Measurements from ENCODE around the gene RNF123. TPM values are rescaled to one million over a fixed set of nuclear protein-coding genes. Genes with fewer than 3 reads are reported as not detected.

The RNF123 gene
- total RNA-seq, 1 experiment from 2014 or later: 47.1 TPM

GRCh38 chr3:49659756-49660155 is 29.6 kb upstream of the RNF123 start:
- Mint-ChIP-seq H3K9me3 (no peaks in the 10 kb centered on the region), H3K4me1 (no peaks in the 10 kb centered on the region), H3K27me3 (ENCODE audit: low read depth) (no peaks in the 10 kb centered on the region), H3K36me3 (no peaks in the 10 kb centered on the region), H3K4me3 (no peak overlapping the region), H3K27ac (no peak overlapping the region)
- no peak for TF ChIP-seq NFYB (CRISPR knock-in tag; conservative IDR thresholded peaks at IDR 0.05; ENCODE audit: low read depth)
- TF ChIP-seq FOXJ3 (CRISPR knock-in tag; IDR thresholded peaks at IDR 0.05; ENCODE audit: borderline replicate concordance): no peak
- no peak for TF ChIP-seq AR (CRISPR knock-in tag; IDR thresholded peaks at IDR 0.05)
- no peak for TF ChIP-seq FOXP4 (CRISPR knock-in tag; IDR thresholded peaks at IDR 0.05)
- no peak for TF ChIP-seq EMX1 (CRISPR knock-in tag; IDR thresholded peaks at IDR 0.05)
- TF ChIP-seq SMAD4 (CRISPR knock-in tag; IDR thresholded peaks at IDR 0.05): no peak
- no peak for TF ChIP-seq SOX15 (CRISPR knock-in tag; IDR thresholded peaks at IDR 0.05)
- no peak for TF ChIP-seq ATF1 (CRISPR knock-in tag; IDR thresholded peaks at IDR 0.05)
- TF ChIP-seq SP1 (CRISPR knock-in tag; conservative IDR thresholded peaks at IDR 0.05): no peak
- no peak for TF ChIP-seq ZNF425 (CRISPR knock-in tag; conservative IDR thresholded peaks at IDR 0.05)
- no peak for TF ChIP-seq ZNF317 (CRISPR knock-in tag; IDR thresholded peaks at IDR 0.05; ENCODE audit: borderline replicate concordance, low read depth)
- no peak for TF ChIP-seq RELA (CRISPR knock-in tag; IDR thresholded peaks at IDR 0.05; ENCODE audit: borderline replicate concordance)
- no peak for TF ChIP-seq ZNF396 (CRISPR knock-in tag; IDR thresholded peaks at IDR 0.05; ENCODE audit: borderline replicate concordance)
- TF ChIP-seq PRDM15 (CRISPR knock-in tag; IDR thresholded peaks at IDR 0.05): no peak
- TF ChIP-seq ARID4B (CRISPR knock-in tag; IDR thresholded peaks at IDR 0.05; ENCODE audit: borderline replicate concordance): no peak
- no peak for TF ChIP-seq CREB1 (CRISPR knock-in tag; IDR thresholded peaks at IDR 0.05)
- no peak for TF ChIP-seq NFE2L1 (CRISPR knock-in tag; IDR thresholded peaks at IDR 0.05)
- DNase-seq (ENCODE audit: low spot score) (no peak), ATAC-seq (no peak)
- ChIA-PET CTCF (interaction anchor here (0.6 to 2.8 kb wide), 3 partner anchors 12 to 120 kb away, joined by 3 to 15 read pairs (median 8); no protein-coding TSS in a partner anchor), POLR2A (no interaction called here)
